Adrenal gland (tissue), 12 donors: ENCODE measurements around the gene BNIP3. TPM values are rescaled to one million over a fixed set of nuclear protein-coding genes. Genes with fewer than 3 reads are reported as not detected.
A peak's percentile ranks its signal among the peaks of the same experiment; 100 is the strongest.

Experiments
- DNase-seq, 7 donors: peaks; one replicate each; pipeline ENCODE4 v3.0.0-alpha.2; 2019 to 2020
- H3K27ac ChIP-seq, 5 donors: fragments of 200-600 bp; sonication (generic) in 4 of 5; 1 replicate in 3 of 5; 2 replicates in 2 of 5; pipeline versions ENCODE4 v1.5.1 to v1.8.0; 2016 to 2020; ENCODE audit warnings: mild to moderate bottlenecking in 1 of 5
- H3K27me3 ChIP-seq: fragments of 200-600 bp; 2 replicates; pipeline ENCODE4 v1.8.0; 2021
- H3K36me3 ChIP-seq, 2 donors: fragments of 200-600 bp; replicated peaks in 1 of 2; 1 replicate in 1 of 2; 2 replicates in 1 of 2; pipeline versions ENCODE4 v1.5.1 to v1.8.0; 2018 to 2022
- H3K4me1 ChIP-seq, 2 donors: fragments of 200-600 bp; replicated peaks in 1 of 2; 1 replicate in 1 of 2; 2 replicates in 1 of 2; pipeline versions ENCODE4 v1.5.1 to v1.8.0; 2018 to 2021
- H3K4me3 ChIP-seq, 4 donors: fragments of 200-600 bp; sonication (generic) in 3 of 4; one replicate each; pipeline ENCODE4 v1.5.1; 2016 to 2018
- H3K9me3 ChIP-seq, 3 donors: fragments of 200-600 bp; sonication (generic) in 1 of 3; replicated peaks in 1 of 3; 1 replicate in 2 of 3; 2 replicates in 1 of 3; pipeline versions ENCODE4 v1.5.1 to v1.8.0; 2016 to 2021
- POLR2A ChIP-seq, 2 donors: fragments of 450-650 bp; IDR thresholded peaks; one replicate each; pipeline ENCODE4 v1.6.1; 2017; ENCODE audit warnings: antibody characterized with exemption in 2 of 2, mild to moderate bottlenecking in 2 of 2, moderate library complexity in 1 of 2
- WGBS, 4 donors: extraction: QIAGEN DNeasy Blood & Tissue Kit in 2 of 4; methylation state at CpG; one replicate each; pipeline versions ENCODE4 v1.1.5 to v1.1.7; 2013 to 2017; 5-methylcytosine and 5-hydroxymethylcytosine counted together
- intact Hi-C, 2 donors: fragments of 100-400 bp; cut with DNase I; formaldehyde crosslinking; loops; one replicate each; pipeline versions ENCODE4 v1.14.1 to v1.15.0; 2022 to 2023
- polyA plus RNA-seq, 3 donors: library from polyadenylated mRNA; stranded (reverse); fragments of 200-250 nt in 2 of 3; fragments of 350-450 nt in 1 of 3; fragmentation: Illumina TruSeq in 1 of 3; extraction: RNeasy Lipid Tissue Mini Kit (QIAGEN cat#74804) in 1 of 3; gene quantifications; one replicate each; pipeline ENCODE4 v1.2.3, GENCODE V29; 2013 to 2014
- total RNA-seq, 9 donors: library from RNA; depleted of rRNA in 4 of 9; stranded (reverse); fragments of >200 nt in 4 of 9; fragments of 120-200 nt in 1 of 9; fragmentation: NEBNext Ultra II Directional in 1 of 9; extraction: Animal tissue kit (Norgen Biotek cat#: 25700) in 1 of 9; gene quantifications; one replicate each; pipeline versions ENCODE4 v1.1.0 to v1.2.4, GENCODE V29; 2013 to 2023
- TF ChIP-seq, protein P1 (sequence below), 6 experiments: fragments of 450-650 bp in 4 of 6; fragments of 200-600 bp in 2 of 6; sonication (generic) in 1 of 6; IDR thresholded peaks; 1 replicate in 5 of 6; 2 replicates in 1 of 6; pipeline versions ENCODE4 v1.5.1 to v1.8.0; 2016 to 2021; ENCODE audit warnings: antibody characterized with exemption in 6 of 6, mild to moderate bottlenecking in 2 of 6, moderate library complexity in 1 of 6
- donor health status: healthy with polysubstance abuse.
- donor health status: Bipolar disorder and iron deficiency.
- donor health status: DM: yes; HTN: yes; CAD: no.
- donor health status: DM: no; HTN: no; CAD: no.
- donor health status: DM: no; HTN: no; CAD: no.
- donor health status: DM: yes; HTN: yes; CAD: no.

BNIP3 gene
- total and polyA plus RNA-seq, 12 donors, result 14.2 to 132 (median 76.4) TPM

DNA sequence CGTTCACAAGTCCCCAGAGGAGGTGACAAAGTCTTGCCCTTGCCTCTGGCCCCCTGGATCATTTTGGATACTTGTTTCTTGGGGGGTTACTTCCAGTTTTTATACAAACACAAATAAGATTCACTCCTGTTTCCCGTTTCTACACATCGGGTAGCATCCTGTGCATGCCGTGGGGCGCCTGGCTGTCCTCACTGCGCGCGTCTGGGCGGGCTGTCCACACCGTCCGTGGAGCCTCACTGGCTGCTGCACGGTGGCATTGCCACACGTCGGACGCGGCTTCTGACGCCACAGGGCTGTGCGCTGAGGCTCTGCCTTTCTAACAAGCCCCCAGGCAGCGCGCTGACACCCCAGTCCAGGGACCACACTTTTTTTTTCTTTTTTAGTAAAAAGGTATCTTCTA, 18.4 kb downstream of the BNIP3 start:
- DNase-seq, result no peak
- Histone ChIP-seq H3K4me3 (no peak overlapping the region), H3K9me3 (no peaks in the 10 kb centered on the region), H3K27ac (no peak overlapping the region), H3K36me3 (peaks cover 0 to under 1% of the 10 kb centered on the region in 2 donors), H3K27me3 (no peaks in the 10 kb centered on the region), H3K4me1 (no peaks in the 10 kb centered on the region)
- TF ChIP-seq, protein P1, sequence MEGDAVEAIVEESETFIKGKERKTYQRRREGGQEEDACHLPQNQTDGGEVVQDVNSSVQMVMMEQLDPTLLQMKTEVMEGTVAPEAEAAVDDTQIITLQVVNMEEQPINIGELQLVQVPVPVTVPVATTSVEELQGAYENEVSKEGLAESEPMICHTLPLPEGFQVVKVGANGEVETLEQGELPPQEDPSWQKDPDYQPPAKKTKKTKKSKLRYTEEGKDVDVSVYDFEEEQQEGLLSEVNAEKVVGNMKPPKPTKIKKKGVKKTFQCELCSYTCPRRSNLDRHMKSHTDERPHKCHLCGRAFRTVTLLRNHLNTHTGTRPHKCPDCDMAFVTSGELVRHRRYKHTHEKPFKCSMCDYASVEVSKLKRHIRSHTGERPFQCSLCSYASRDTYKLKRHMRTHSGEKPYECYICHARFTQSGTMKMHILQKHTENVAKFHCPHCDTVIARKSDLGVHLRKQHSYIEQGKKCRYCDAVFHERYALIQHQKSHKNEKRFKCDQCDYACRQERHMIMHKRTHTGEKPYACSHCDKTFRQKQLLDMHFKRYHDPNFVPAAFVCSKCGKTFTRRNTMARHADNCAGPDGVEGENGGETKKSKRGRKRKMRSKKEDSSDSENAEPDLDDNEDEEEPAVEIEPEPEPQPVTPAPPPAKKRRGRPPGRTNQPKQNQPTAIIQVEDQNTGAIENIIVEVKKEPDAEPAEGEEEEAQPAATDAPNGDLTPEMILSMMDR (IDR thresholded peaks at IDR 0.05), result no peak
- no peak for TF ChIP-seq POLR2A (IDR thresholded peaks at IDR 0.05)
- intact Hi-C loops, result no loop called here
- WGBS, 4 donors, result 88 to 97% (median 93%) methylated on average over 18 to 20 of the region's 20 CpGs

DNA sequence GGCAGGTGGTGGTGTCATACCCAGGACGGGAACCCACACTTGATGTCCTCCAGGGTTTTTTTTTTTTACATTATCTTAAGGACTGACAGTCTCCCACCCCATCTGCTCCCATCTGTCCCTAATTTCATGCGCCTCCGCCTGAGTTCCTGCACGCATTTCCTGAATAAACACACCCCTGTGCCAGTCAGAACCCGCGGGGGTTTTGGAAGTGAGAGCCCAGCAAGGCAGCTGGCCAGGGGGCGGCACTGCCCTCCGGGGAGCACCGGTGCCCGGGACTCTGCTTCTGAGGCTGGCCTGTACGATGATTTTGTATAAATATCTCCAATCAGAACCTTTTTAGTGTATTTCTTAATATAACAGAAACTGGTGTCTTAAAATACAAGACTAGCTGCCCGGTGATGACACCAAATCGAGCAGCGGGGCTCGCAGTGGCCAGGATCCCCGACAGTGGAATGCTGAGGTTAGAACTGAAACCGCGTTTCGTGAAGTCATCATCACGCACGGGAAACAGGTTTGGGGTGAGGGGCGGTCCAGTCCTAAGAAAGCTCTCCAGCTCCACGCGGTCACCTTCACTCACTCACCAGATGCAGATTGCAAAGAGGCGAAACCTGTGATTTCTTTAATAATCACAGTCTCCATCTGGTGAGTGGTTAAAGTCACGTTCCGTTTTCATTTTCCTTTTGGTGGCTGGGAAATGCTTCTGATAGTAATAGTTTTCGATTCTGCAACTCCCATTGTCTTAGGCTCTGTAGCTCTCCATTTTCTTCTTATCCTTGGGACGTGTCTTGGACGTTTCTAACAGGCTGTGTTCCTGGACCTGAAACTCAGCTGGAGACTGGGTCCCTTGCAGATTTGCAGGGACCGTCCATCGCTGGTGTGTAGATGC, 19.7 kb downstream of the BNIP3 start:
- peaks cover 0 to 2% of the 10 kb centered on the region in 2 donors for H3K36me3 ChIP-seq

DNA sequence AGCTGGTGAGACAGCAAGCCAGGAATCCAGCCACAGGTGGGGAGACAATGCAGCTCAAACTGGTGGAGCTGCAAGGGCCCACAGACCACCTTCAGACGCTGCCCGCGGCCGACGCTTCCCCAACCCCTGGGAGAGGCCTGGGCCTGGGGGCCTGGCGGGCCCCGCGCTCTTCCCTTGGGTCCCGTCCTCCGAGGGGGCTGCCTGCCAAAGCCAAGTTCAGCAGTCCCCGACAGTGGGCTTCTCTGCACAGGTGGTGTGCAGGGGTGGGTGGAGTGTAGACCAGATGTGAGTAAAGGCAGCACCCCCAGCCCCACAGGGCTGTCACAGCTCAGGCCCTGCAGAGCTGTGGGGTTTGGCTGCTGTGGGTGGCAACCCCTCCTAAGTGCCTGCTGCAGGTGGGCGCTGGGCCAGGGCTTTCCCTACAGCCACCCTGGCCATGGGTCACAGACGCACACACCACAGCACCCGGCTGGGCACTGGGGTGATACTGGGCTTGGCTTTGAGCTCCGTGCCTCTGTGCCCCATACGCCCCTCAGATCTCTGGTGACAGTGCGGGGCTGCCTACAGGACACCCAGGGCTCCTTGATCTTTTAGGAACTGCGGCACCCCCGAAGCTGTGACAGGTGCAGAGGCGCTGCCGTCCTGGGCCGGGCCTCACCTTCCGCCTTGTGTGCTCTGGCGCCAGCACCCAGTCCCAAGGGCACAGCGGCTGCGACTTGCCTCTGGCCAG, 20.5 kb downstream of the BNIP3 start:
- H3K27me3 ChIP-seq, result no peaks in the 10 kb centered on the region
- peak in 1 of 7 donors; percentile 11 for DNase-seq
- no peak overlapping the region for H3K27ac ChIP-seq
- H3K4me3 ChIP-seq, result no peak overlapping the region
- TF ChIP-seq, protein P1 (IDR thresholded peaks at IDR 0.05), result no peak
- H3K9me3 ChIP-seq, result no peaks in the 10 kb centered on the region
- 75 to 95% (median 93%) methylated on average over 4 to 26 of the region's 26 CpGs for WGBS, 4 donors
- peaks cover 0 to 10% of the 10 kb centered on the region in 2 donors for H3K36me3 ChIP-seq
- intact Hi-C loops, result no loop called here
- H3K4me1 ChIP-seq, result no peaks in the 10 kb centered on the region

More for the DNA sequence above, 19.7 kb downstream of the BNIP3 start:
- no peak for TF ChIP-seq POLR2A (IDR thresholded peaks at IDR 0.05)
- TF ChIP-seq, protein P1 (IDR thresholded peaks at IDR 0.05), result no peak
- DNase-seq, result no peak
- Histone ChIP-seq H3K9me3 (no peaks in the 10 kb centered on the region), H3K4me3 (no peak overlapping the region), H3K27ac (no peak overlapping the region), H3K27me3 (no peaks in the 10 kb centered on the region), H3K4me1 (no peaks in the 10 kb centered on the region)
- intact Hi-C loops, result no loop called here
- 89 to 94% (median 92%) methylated on average over 32 of the region's 32 CpGs for WGBS, 4 donors

DNA sequence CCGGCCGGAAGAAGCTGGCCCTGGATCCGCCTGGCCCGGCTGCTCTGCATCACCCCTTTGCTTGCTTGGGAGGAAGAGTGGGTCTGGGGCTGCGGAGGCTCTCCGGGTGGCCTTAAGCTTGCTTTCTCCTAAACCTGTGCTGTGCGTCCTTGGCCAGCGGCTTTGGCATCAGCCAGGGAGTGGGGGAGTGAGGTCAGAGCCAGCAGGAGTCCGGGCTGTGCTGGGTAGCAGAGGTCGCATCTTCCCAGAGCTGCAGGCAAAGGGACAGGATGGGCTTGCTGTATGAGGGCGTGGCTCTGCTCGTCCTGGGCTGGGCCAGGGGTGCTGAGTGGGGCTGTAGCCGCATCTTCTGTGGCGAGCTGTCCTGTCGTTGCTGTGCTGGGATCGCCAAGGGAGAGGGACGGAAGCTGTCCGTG, 21.1 kb downstream of the BNIP3 start:
- Histone ChIP-seq H3K27ac (no peak overlapping the region), H3K4me1 (no peaks in the 10 kb centered on the region), H3K27me3 (no peaks in the 10 kb centered on the region), H3K9me3 (no peaks in the 10 kb centered on the region), H3K4me3 (no peak overlapping the region), H3K36me3 (peaks cover 0 to 16% of the 10 kb centered on the region in 2 donors)
- no peak for TF ChIP-seq POLR2A (IDR thresholded peaks at IDR 0.05)
- TF ChIP-seq, protein P1 (IDR thresholded peaks at IDR 0.05), result no peak
- intact Hi-C loops, result no loop called here
- WGBS, 4 donors, result 54 to 71% (median 67%) methylated on average over 5 to 18 of the region's 18 CpGs
- DNase-seq, result no peak
